Gastroesophageal sphincter (tissue), 3 donors: ENCODE data around the gene CDC42EP5.

Experiments
- EP300 ChIP-seq: sonication (generic); formaldehyde crosslinking; IDR thresholded peaks from one replicate; pipeline ENCODE4 v1.6.1; 2017; ENCODE audit warnings: antibody characterized with exemption, mild to moderate bottlenecking
- POLR2A ChIP-seq, 2 donors: fragments of 450-650 bp; IDR thresholded peaks; one replicate each; pipeline ENCODE4 v1.6.1; 2017; ENCODE audit warnings: antibody characterized with exemption in 2 of 2, mild to moderate bottlenecking in 2 of 2, moderate library complexity in 1 of 2
- POLR2AphosphoS5 ChIP-seq: sonication (generic); formaldehyde crosslinking; IDR thresholded peaks from one replicate; pipeline ENCODE4 v1.6.1; 2017; ENCODE audit warnings: antibody characterized with exemption
- TF ChIP-seq, protein P1 (sequence below), 4 experiments: fragments of 200-600 bp in 2 of 4; fragments of 450-650 bp in 2 of 4; sonication (generic) in 1 of 4; IDR thresholded peaks; one replicate each; pipeline ENCODE4 v1.5.1; 2017 to 2019; ENCODE audit warnings: antibody characterized with exemption in 4 of 4, mild to moderate bottlenecking in 2 of 4, moderate library complexity in 2 of 4

DNA sequence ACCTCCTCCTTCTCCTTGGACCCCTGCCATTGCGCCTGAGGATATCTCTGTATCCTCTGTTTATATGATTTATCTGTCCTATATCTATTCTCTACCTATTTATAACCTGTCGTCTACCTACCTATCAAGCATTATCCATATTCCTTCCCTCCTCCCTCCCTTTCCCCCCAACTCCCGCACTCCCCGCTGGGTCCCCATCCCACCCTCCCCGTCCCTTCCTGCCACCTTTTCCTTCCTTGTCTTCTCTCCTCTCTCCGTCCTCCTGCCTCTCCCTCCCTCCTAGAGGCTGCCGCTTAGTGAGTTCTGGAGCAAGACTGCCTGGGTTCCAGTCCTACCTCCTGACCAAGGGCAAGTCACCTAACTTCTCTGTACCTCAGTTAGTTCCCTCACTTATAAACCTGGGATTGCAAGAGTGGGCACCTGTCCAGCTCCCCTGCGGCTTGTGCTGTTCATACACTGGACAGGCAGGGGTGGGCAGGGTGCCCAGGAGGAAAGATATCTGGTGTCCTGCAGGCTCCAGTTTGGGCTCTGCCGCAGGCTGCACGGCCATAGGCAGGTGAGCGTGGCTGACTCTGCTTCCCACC is 41.7 kb downstream of the CDC42EP5 start:
- TF ChIP-seq, protein P1, sequence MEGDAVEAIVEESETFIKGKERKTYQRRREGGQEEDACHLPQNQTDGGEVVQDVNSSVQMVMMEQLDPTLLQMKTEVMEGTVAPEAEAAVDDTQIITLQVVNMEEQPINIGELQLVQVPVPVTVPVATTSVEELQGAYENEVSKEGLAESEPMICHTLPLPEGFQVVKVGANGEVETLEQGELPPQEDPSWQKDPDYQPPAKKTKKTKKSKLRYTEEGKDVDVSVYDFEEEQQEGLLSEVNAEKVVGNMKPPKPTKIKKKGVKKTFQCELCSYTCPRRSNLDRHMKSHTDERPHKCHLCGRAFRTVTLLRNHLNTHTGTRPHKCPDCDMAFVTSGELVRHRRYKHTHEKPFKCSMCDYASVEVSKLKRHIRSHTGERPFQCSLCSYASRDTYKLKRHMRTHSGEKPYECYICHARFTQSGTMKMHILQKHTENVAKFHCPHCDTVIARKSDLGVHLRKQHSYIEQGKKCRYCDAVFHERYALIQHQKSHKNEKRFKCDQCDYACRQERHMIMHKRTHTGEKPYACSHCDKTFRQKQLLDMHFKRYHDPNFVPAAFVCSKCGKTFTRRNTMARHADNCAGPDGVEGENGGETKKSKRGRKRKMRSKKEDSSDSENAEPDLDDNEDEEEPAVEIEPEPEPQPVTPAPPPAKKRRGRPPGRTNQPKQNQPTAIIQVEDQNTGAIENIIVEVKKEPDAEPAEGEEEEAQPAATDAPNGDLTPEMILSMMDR (IDR thresholded peaks at IDR 0.05): no peak
- TF ChIP-seq POLR2A (IDR thresholded peaks at IDR 0.05) (no peak), POLR2AphosphoS5 (no peak), EP300 (no peak)
